Stimulated activated CD8-positive, alpha-beta memory T cell treated with anti-CD3 and anti-CD28 coated beads, Interleukin-15, amount 100 ng/mL, for 4 hours (primary cell): ENCODE measurements around the gene FBXL13.
A peak's percentile ranks its signal among the peaks of the same experiment; 100 is the strongest.
"Not testable (repeated sequence)": the region's sequence is repeated elsewhere in the genome, so short reads cannot be mapped to it uniquely, and the experiment has no call there.

Experiments used
- DNase-seq, 2 donors: peaks; one replicate each; pipeline ENCODE4 v3.0.0-alpha.2; 2020; ENCODE audit warnings: low read depth in 2 of 2

Gene FBXL13

GRCh38 chr7:103074519-103075336, at the start of gene FBXL13, which contains the start of gene ARMC10:
Gene FBXL13 (minus strand): TSS chr7:103074796.
Gene ARMC10 (plus strand): TSS chr7:103075140. CDS start chr7:103075273, 133 bp downstream.
- peak; percentile 75 to 85 for DNase-seq

- DNase-seq, result no peak
These were observed 48.9 kb upstream of the FBXL13 start for GRCh38 chr7:103123529-103123928.

- DNase-seq, result no peak
These were observed 47.0 kb upstream of the FBXL13 start for GRCh38 chr7:103121641-103122040.

- DNase-seq, result no peak
These were observed 45.8 kb upstream of the FBXL13 start for GRCh38 chr7:103120362-103120761.

GRCh38 chr7:103119791-103120291, 45.2 kb upstream of the FBXL13 start:
- no peak for DNase-seq

GRCh38 chr7:103117465-103117864, 42.9 kb upstream of the FBXL13 start:
- no peak for DNase-seq

- DNase-seq, result no peak
These were observed 42.4 kb upstream of the FBXL13 start for GRCh38 chr7:103116991-103117390.

- DNase-seq, result no peak
These were observed 41.9 kb upstream of the FBXL13 start for GRCh38 chr7:103116511-103116910.

GRCh38 chr7:103115771-103116170, 41.2 kb upstream of the FBXL13 start:
- DNase-seq, result no peak

- DNase-seq, result no peak
These were observed 40.0 kb upstream of the FBXL13 start for GRCh38 chr7:103114576-103115008.

- no peak for DNase-seq
These were observed 38.6 kb upstream of the FBXL13 start for GRCh38 chr7:103113164-103113563.

GRCh38 chr7:103106703-103107070, 32.1 kb upstream of the FBXL13 start:
- not testable (repeated sequence) for DNase-seq

- no peak for DNase-seq
These were observed 31.6 kb upstream of the FBXL13 start for GRCh38 chr7:103106005-103106702.

- no peak for DNase-seq
These were observed 26.9 kb upstream of the FBXL13 start for GRCh38 chr7:103101543-103101942.

- no peak for DNase-seq
These were observed 25.8 kb upstream of the FBXL13 start for GRCh38 chr7:103100348-103100747.

GRCh38 chr7:103097041-103097440, 22.4 kb upstream of the FBXL13 start:
- no peak for DNase-seq

- not testable (repeated sequence) for DNase-seq
These were observed 21.0 kb upstream of the FBXL13 start for GRCh38 chr7:103095558-103095957.

- DNase-seq, result no peak
These were observed 19.5 kb upstream of the FBXL13 start for GRCh38 chr7:103094102-103094501.

- DNase-seq, result no peak
These were observed 18.8 kb upstream of the FBXL13 start for GRCh38 chr7:103093429-103093828.

GRCh38 chr7:103092321-103092720, 17.7 kb upstream of the FBXL13 start:
- DNase-seq, result not testable (repeated sequence)

GRCh38 chr7:103083210-103083609, 8.6 kb upstream of the FBXL13 start:
- no peak for DNase-seq

- no peak for DNase-seq
These were observed 7.9 kb upstream of the FBXL13 start for GRCh38 chr7:103082497-103082896.

GRCh38 chr7:103080923-103081322, 6.3 kb upstream of the FBXL13 start:
- DNase-seq, result no peak
